UCSD-AML1 (cell line): ENCODE results near the gene SNX2.
"Not testable (repeated sequence)": the region's sequence is repeated elsewhere in the genome, so short reads cannot be mapped to it uniquely, and the experiment has no call there.

Source experiments
- DNase-seq: peaks from one replicate; lab custom pipeline; 2025; ENCODE audit not compliant: unreplicated experiment; lab: John Stamatoyannopoulos, UW

The SNX2 gene

GRCh38 chr5:122774861-122775549, at the start of gene SNX2:
Gene SNX2, plus strand, starts transcription at chr5:122775080. Its CDS starts 24 bp downstream, at chr5:122775104.
- DNase-seq, result peak; percentile 90

GRCh38 chr5:122727112-122727541, 47.8 kb upstream of the SNX2 start:
- no peak for DNase-seq

GRCh38 chr5:122730037-122730436, 44.8 kb upstream of the SNX2 start:
- no peak for DNase-seq

GRCh38 chr5:122730456-122730855, 44.4 kb upstream of the SNX2 start:
- DNase-seq, result no peak

- DNase-seq, result peak; percentile 14
Measured at GRCh38 chr5:122736086-122736845, 38.6 kb upstream of the SNX2 start.

GRCh38 chr5:122738088-122738487, 36.8 kb upstream of the SNX2 start:
- DNase-seq, result no peak

- DNase-seq, result no peak
Measured at GRCh38 chr5:122741681-122742080, 33.2 kb upstream of the SNX2 start.

- DNase-seq, result no peak
Measured at GRCh38 chr5:122743261-122743660, 31.6 kb upstream of the SNX2 start.

GRCh38 chr5:122745597-122745996, 29.3 kb upstream of the SNX2 start:
- DNase-seq, result no peak

GRCh38 chr5:122749886-122750285, 25.0 kb upstream of the SNX2 start:
- DNase-seq, result no peak

- DNase-seq, result no peak
Measured at GRCh38 chr5:122751293-122751782, 23.5 kb upstream of the SNX2 start.

- DNase-seq, result no peak
Measured at GRCh38 chr5:122753500-122753899, 21.4 kb upstream of the SNX2 start.

GRCh38 chr5:122755783-122756182, 19.1 kb upstream of the SNX2 start:
- DNase-seq, result no peak

- DNase-seq, result no peak
Measured at GRCh38 chr5:122756264-122756911, 18.5 kb upstream of the SNX2 start.

- no peak for DNase-seq
Measured at GRCh38 chr5:122757285-122757684, 17.6 kb upstream of the SNX2 start.

GRCh38 chr5:122759241-122760070, 15.4 kb upstream of the SNX2 start:
- DNase-seq, result no peak

- DNase-seq, result no peak
Measured at GRCh38 chr5:122760236-122760635, 14.6 kb upstream of the SNX2 start.

GRCh38 chr5:122761115-122761514, 13.8 kb upstream of the SNX2 start:
- no peak for DNase-seq

- DNase-seq, result not testable (repeated sequence)
Measured at GRCh38 chr5:122761896-122762295, 13.0 kb upstream of the SNX2 start.

- no peak for DNase-seq
Measured at GRCh38 chr5:122766130-122766529, 8.8 kb upstream of the SNX2 start.

GRCh38 chr5:122770477-122770876, 4.4 kb upstream of the SNX2 start:
- DNase-seq, result no peak
